Activated naive CD4-positive, alpha-beta T cell treated with anti-CD3 and anti-CD28 coated beads, Interleukin-2, amount 10 ng/mL, durations not matched to agents 7 days and 5 days (primary cell): ENCODE results near the gene SDK1.

Source experiments
- CTCF ChIA-PET: fragments of 350-600 bp; sonication (Branson Sonifier 250); formaldehyde crosslinking; loops from one replicate; lab custom pipeline; 2021; ENCODE audit warnings: antibody characterized with exemption; lab: Charles Lee
- DNase-seq: peaks from one replicate; pipeline ENCODE4 v3.0.0-alpha.2; 2020
- H3K27ac Mint-ChIP-seq: one replicate; pipeline ENCODE4 v1.8.0; 2021; ENCODE audit warnings: mild to moderate bottlenecking, moderate library complexity, mixed read lengths
- H3K27me3 Mint-ChIP-seq: one replicate; pipeline ENCODE4 v1.8.0; 2021; ENCODE audit warnings: mild to moderate bottlenecking, mixed read lengths
- H3K36me3 Mint-ChIP-seq: one replicate; pipeline ENCODE4 v1.8.0; 2021; ENCODE audit warnings: mixed read lengths
- H3K4me1 Mint-ChIP-seq: one replicate; pipeline ENCODE4 v1.8.0; 2021; ENCODE audit warnings: mixed read lengths
- H3K4me3 Mint-ChIP-seq: one replicate; pipeline ENCODE4 v1.8.0; 2021; ENCODE audit warnings: mild to moderate bottlenecking, moderate library complexity, mixed read lengths
- H3K9me3 Mint-ChIP-seq: one replicate; pipeline ENCODE4 v1.8.0; 2021; ENCODE audit warnings: mixed read lengths

Gene SDK1

DNA sequence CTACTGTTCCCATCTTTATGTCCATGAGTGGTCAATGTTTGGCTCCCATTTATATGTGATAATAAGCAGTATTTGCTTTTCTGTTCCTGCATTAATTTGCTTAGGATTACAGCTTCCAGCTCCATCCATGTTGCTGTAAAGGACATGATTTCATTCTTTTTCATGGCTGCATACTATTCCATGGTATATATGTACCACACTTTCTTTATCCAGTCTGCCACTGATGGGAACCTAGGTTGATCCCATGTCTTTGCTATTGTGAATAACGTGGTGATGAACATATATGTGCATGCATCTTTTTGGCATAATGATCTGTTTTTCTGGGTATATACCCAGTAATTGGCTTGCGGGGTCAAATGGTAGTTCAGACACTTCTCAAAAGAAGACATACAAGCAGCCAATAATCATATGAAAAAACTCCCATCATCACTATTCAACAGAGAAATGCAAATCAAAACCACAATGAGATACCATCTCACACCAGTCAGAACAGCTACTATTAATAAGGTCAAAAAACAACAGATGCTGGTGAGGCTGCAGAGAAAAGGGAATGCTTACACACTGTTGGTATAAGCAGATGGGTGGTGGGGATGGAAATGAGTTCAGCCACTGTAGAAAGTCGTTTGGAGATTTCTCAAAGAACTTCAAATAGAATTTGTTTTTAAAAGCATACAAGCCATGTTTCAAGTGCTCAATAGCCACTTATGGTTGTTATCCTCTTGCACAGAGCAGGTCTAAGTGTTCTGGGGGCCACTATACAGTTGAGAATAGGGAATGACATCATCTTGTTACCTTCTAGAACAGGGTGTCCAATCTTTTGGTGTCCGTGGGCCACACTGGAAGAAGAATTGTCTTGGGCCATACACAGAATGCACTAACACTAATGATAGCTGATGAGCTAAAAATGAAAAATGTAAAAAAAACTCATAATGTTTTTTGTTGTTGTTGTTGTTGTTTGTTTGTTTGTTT is 23.2 kb upstream of the SDK1 start:
- CTCF ChIA-PET, result no interaction called here
- H3K9me3 Mint-ChIP-seq, result no peaks in the 10 kb centered on the region
- no peak overlapping the region for H3K27ac Mint-ChIP-seq
- peaks cover 17% of the 10 kb centered on the region for H3K27me3 Mint-ChIP-seq
- H3K36me3 Mint-ChIP-seq, result no peaks in the 10 kb centered on the region
- DNase-seq, result no peak
- no peaks in the 10 kb centered on the region for H3K4me1 Mint-ChIP-seq
- no peak overlapping the region for H3K4me3 Mint-ChIP-seq

DNA sequence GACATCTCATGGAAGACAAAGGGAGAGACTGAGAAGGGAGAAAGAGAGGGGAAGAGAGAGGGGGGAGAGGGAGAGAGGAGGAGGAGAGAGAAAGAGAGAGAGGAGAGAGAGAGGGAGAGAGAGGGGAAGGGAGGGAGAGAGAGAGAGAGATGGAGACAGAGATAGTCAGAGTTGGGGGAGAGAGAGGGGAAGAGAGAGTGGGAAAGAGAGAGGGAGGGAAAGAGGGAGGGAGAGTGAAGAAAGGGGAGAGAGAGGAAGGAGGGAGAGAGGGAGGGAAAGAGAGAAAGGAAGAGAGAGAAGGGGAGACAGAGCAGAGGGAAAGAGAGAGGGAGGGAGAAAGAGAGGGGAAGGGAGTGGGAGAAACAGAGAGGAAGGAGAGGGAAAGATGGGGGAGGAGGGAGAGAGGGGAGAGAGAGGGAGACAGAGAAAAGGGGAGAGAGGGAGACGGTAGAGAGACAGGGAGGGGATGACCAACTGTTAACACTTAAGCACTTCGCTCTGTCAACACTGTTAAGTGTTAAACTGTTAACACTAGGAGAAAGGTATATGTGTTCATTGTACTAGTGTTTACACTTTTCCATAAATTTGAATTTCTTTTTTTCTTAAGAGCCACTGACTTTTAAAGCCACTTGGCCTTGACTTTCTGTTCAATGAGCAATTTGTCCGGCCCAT is 21.8 kb upstream of the SDK1 start:
- Mint-ChIP-seq H3K9me3 (no peaks in the 10 kb centered on the region), H3K27ac (no peak overlapping the region), H3K27me3 (peaks cover 21% of the 10 kb centered on the region), H3K4me1 (no peaks in the 10 kb centered on the region), H3K4me3 (no peak overlapping the region), H3K36me3 (no peaks in the 10 kb centered on the region)
- DNase-seq, result no peak
- CTCF ChIA-PET, result no interaction called here

- no peak overlapping the region for H3K4me3 Mint-ChIP-seq
- H3K27ac Mint-ChIP-seq, result no peak overlapping the region
- CTCF ChIA-PET, result no interaction called here
- H3K9me3 Mint-ChIP-seq, result no peaks in the 10 kb centered on the region
- peaks cover 21% of the 10 kb centered on the region for H3K27me3 Mint-ChIP-seq
- no peaks in the 10 kb centered on the region for H3K36me3 Mint-ChIP-seq
- H3K4me1 Mint-ChIP-seq, result no peaks in the 10 kb centered on the region
- no peak for DNase-seq
These were observed 20.6 kb upstream of the SDK1 start for GRCh38 chr7:3280445-3280844.

GRCh38 chr7:3280946-3281656 is 20.0 kb upstream of the SDK1 start:
- Mint-ChIP-seq H3K36me3 (no peaks in the 10 kb centered on the region), H3K27me3 (peaks cover 21% of the 10 kb centered on the region), H3K4me1 (no peaks in the 10 kb centered on the region), H3K27ac (no peak overlapping the region), H3K9me3 (no peaks in the 10 kb centered on the region), H3K4me3 (no peak overlapping the region)
- DNase-seq, result no peak
- CTCF ChIA-PET, result no interaction called here

GRCh38 chr7:3282457-3282856 is 18.6 kb upstream of the SDK1 start:
- Mint-ChIP-seq H3K4me3 (no peak overlapping the region), H3K36me3 (no peaks in the 10 kb centered on the region), H3K9me3 (no peaks in the 10 kb centered on the region), H3K27me3 (peaks cover 21% of the 10 kb centered on the region), H3K27ac (no peak overlapping the region), H3K4me1 (no peaks in the 10 kb centered on the region)
- no peak for DNase-seq
- CTCF ChIA-PET, result no interaction called here

DNA sequence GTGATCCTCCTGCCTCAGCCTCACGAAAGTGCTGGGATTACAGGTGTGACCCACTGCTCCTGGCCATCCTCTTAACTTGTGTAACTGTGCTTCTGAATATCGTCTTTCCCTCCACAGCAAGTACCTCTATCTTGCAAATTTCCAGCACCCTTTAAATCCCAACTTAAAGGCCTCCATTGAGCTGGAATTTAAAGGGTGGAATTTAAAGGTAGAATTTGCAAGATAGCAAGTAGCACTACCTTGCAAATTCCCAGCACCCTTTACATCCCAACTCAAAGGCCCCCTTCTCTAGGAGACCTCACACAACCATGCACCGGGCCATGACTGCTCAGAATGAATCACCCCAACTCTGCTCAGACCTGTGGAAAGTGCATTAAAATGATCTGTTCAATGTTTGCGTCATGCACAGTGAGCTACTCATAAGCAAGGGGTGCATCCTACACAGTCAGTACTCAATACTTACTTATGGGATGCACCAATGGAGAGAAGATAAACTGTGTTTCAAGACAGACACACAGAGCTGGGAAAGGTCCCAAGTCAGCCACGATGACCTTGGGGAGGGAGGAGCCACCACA is 17.8 kb upstream of the SDK1 start:
- H3K27ac Mint-ChIP-seq, result no peak overlapping the region
- H3K9me3 Mint-ChIP-seq, result no peaks in the 10 kb centered on the region
- H3K4me1 Mint-ChIP-seq, result no peaks in the 10 kb centered on the region
- H3K36me3 Mint-ChIP-seq, result no peaks in the 10 kb centered on the region
- CTCF ChIA-PET, result interaction anchor here (0.6 kb wide), 1 partner anchor 417 kb away, joined by 3 read pairs; no protein-coding TSS in a partner anchor
- H3K4me3 Mint-ChIP-seq, result no peak overlapping the region
- H3K27me3 Mint-ChIP-seq, result peaks cover 21% of the 10 kb centered on the region
- DNase-seq, result no peak

- H3K27me3 Mint-ChIP-seq, result peaks cover 15% of the 10 kb centered on the region
- no peaks in the 10 kb centered on the region for H3K9me3 Mint-ChIP-seq
- CTCF ChIA-PET, result interaction anchor here (0.8 kb wide), 1 partner anchor 13 kb away, joined by 6 read pairs; no protein-coding TSS in a partner anchor
- H3K4me3 Mint-ChIP-seq, result no peak overlapping the region
- no peaks in the 10 kb centered on the region for H3K4me1 Mint-ChIP-seq
- H3K27ac Mint-ChIP-seq, result no peak overlapping the region
- no peak for DNase-seq
- no peaks in the 10 kb centered on the region for H3K36me3 Mint-ChIP-seq
These were observed 15.4 kb upstream of the SDK1 start for GRCh38 chr7:3285652-3286051.

- no peaks in the 10 kb centered on the region for H3K9me3 Mint-ChIP-seq
- DNase-seq, result no peak
- peaks cover 10% of the 10 kb centered on the region for H3K27me3 Mint-ChIP-seq
- CTCF ChIA-PET, result no interaction called here
- H3K4me3 Mint-ChIP-seq, result no peak overlapping the region
- no peak overlapping the region for H3K27ac Mint-ChIP-seq
- no peaks in the 10 kb centered on the region for H3K36me3 Mint-ChIP-seq
- H3K4me1 Mint-ChIP-seq, result no peaks in the 10 kb centered on the region
These were observed 11.1 kb upstream of the SDK1 start for GRCh38 chr7:3289996-3290395.

GRCh38 chr7:3292694-3293093 is 8.4 kb upstream of the SDK1 start:
- Mint-ChIP-seq H3K27ac (no peak overlapping the region), H3K27me3 (peaks cover 17% of the 10 kb centered on the region), H3K4me3 (no peak overlapping the region), H3K36me3 (no peaks in the 10 kb centered on the region), H3K4me1 (no peaks in the 10 kb centered on the region), H3K9me3 (no peaks in the 10 kb centered on the region)
- no peak for DNase-seq
- CTCF ChIA-PET, result interaction anchor here (1.7 kb wide), 1 partner anchor 8 kb away, joined by 4 read pairs; the partner anchor contains the start of gene SDK1

DNA sequence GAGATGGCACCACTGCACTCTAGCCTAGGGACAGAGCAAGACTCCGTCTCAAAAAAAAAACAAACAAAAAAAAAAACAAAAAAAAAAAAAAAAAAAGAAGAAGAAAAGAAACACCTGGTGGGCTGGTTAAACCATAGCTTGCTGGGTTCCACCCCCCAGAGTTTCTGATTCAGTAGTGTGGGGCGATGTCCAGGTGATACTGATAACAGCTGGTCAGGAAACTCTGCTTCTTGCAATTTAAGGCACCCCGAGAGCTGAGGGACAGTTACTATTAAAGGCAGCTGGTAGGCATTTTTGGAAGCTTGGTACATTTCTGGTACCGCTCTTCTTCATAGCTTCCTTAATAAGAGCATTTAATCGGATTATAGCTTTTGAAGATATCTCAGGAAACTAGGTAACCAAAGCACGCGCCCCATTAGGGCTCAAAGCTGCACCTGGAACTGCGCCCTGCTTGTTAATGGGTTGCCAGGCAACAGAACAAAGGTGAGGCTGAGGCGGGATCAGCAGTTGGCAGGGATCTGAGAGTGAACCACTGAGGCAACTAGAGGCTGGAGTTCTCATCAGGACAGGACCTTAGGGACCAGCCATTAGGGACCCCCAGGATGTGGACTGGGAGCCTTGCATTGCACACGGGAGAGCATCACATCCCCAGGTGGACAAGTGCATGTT is 6.5 kb upstream of the SDK1 start:
- H3K4me1 Mint-ChIP-seq, result no peaks in the 10 kb centered on the region
- no peak for DNase-seq
- no peak overlapping the region for H3K4me3 Mint-ChIP-seq
- H3K27me3 Mint-ChIP-seq, result peaks cover 26% of the 10 kb centered on the region
- no peak overlapping the region for H3K27ac Mint-ChIP-seq
- H3K36me3 Mint-ChIP-seq, result no peaks in the 10 kb centered on the region
- H3K9me3 Mint-ChIP-seq, result no peaks in the 10 kb centered on the region
- CTCF ChIA-PET, result interaction anchor here (0.6 kb wide), 1 partner anchor 710 kb away, joined by 3 read pairs; no protein-coding TSS in a partner anchor

DNA sequence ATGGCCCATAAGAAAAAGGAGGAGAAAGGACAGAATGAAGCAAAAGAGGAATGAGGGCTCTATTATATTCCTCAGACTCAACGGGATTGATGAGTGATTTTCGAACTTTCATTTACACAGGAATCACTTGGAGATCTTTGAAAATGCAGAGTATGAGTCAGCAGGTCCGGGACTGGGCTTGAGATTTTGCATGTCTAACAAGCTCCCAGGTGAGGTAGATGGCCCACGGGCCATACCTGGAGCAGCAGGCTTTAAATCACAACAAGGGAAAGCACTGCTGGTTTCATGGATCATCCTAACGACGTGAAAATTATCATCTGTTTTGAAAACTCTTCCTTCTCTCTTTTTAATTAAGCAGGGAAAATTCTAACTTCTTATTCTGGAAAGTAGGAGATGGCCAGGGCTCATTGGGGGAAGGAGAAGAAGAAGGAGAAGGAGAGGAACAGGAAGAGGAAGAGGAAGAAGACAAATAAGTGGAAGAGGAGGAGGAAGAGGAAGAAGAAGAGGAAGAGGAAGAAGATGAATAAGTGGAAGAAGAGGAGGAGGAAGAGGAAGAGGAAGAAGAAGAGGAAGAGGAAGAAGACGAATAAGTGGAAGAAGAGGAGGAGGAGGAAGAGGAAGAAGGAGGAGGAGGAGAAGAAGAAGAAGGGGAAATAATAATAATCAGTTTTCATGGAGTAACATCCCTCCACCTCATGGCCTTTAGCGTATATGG is 3.8 kb upstream of the SDK1 start:
- no peak overlapping the region for H3K4me3 Mint-ChIP-seq

GRCh38 chr7:3300221-3300650 is 816 bp upstream of the SDK1 start:
- DNase-seq, result peak; percentile 21
- CTCF ChIA-PET, result interaction anchor here (0.6 to 2.1 kb wide), 7 partner anchors 8 to 598 kb away, joined by 3 to 5 read pairs (median 3); no protein-coding TSS in a partner anchor
- no peaks in the 10 kb centered on the region for H3K9me3 Mint-ChIP-seq
- peaks cover 50% of the 10 kb centered on the region for H3K27me3 Mint-ChIP-seq
- no peak overlapping the region for H3K4me3 Mint-ChIP-seq
- H3K4me1 Mint-ChIP-seq, result peaks cover 12% of the 10 kb centered on the region
- H3K36me3 Mint-ChIP-seq, result no peaks in the 10 kb centered on the region
- no peak overlapping the region for H3K27ac Mint-ChIP-seq

More for the DNA sequence above, 3.8 kb upstream of the SDK1 start:
- Mint-ChIP-seq H3K27me3 (peaks cover 38% of the 10 kb centered on the region), H3K4me1 (peaks cover 5% of the 10 kb centered on the region), H3K9me3 (no peaks in the 10 kb centered on the region), H3K27ac (no peak overlapping the region), H3K36me3 (no peaks in the 10 kb centered on the region)
- no peak for DNase-seq
- CTCF ChIA-PET, result interaction anchor here (1.1 kb wide), 1 partner anchor 433 kb away, joined by 4 read pairs; no protein-coding TSS in a partner anchor

DNA sequence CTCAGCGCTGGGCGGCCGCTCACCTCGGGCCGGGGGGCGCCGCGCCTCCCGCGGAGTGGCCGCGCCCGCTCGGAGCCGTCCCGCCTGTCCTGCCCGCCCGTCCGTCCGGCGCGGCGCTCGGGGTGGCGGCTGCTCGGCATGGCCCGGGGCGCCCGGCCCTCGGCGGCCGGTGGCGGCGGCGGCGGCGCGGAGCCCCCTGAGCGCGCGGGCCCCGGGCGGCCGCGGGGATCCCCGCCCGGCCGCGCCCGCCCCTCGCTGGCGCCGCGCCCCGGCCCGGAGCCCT is 338 bp downstream of the SDK1 start:
- no peaks in the 10 kb centered on the region for H3K36me3 Mint-ChIP-seq
- H3K27ac Mint-ChIP-seq, result no peak overlapping the region
- peaks cover 57% of the 10 kb centered on the region for H3K27me3 Mint-ChIP-seq
- CTCF ChIA-PET, result interaction anchor here (1.2 to 2.1 kb wide), 3 partner anchors 9 to 374 kb away, joined by 3 to 5 read pairs (median 4); no protein-coding TSS in a partner anchor
- H3K4me3 Mint-ChIP-seq, result no peak overlapping the region
- H3K4me1 Mint-ChIP-seq, result peaks cover 12% of the 10 kb centered on the region
- no peaks in the 10 kb centered on the region for H3K9me3 Mint-ChIP-seq
- no peak for DNase-seq
